Measurements from ENCODE around the gene YIPF4.
A peak's percentile ranks its signal among the peaks of the same experiment; 100 is the strongest.
"Not testable (repeated sequence)": the region's sequence is repeated elsewhere in the genome, so short reads cannot be mapped to it uniquely, and the experiment has no call there.

Gene YIPF4

GRCh38 chr2:32278478-32278853 is 762 bp downstream of the YIPF4 start:
- DNase-seq (ENCODE audit: low read depth) = no peak
- peak overlapping the region; percentile 90 for H3K4me3 ChIP-seq (ENCODE audit: low read depth, low read length)
- TF ChIP-seq CTCF (IDR thresholded peaks at IDR 0.05; ENCODE audit: insufficient read depth, low read depth, low read length, missing control alignments) = no peak

GRCh38 chr2:32284321-32284720 is 6.6 kb downstream of the YIPF4 start:
- no peak for TF ChIP-seq CTCF (IDR thresholded peaks at IDR 0.05; ENCODE audit: insufficient read depth, low read depth, low read length, missing control alignments)
- no peak overlapping the region for H3K4me3 ChIP-seq (ENCODE audit: low read depth, low read length)
- DNase-seq (ENCODE audit: low read depth) = peak; percentile 35

- TF ChIP-seq CTCF (IDR thresholded peaks at IDR 0.05; ENCODE audit: insufficient read depth, low read depth, low read length, missing control alignments) = no peak
- no peak for DNase-seq (ENCODE audit: low read depth)
These were observed 11.7 kb downstream of the YIPF4 start for GRCh38 chr2:32289165-32289999.

GRCh38 chr2:32290000-32290339 is 12.3 kb downstream of the YIPF4 start:
- TF ChIP-seq CTCF (IDR thresholded peaks at IDR 0.05; ENCODE audit: insufficient read depth, low read depth, low read length, missing control alignments) = no peak
- DNase-seq (ENCODE audit: low read depth) = no peak
- no peak overlapping the region for H3K4me3 ChIP-seq (ENCODE audit: low read depth, low read length)

More at GRCh38 chr2:32289165-32289999, 11.7 kb downstream of the YIPF4 start:
- no peak overlapping the region for H3K4me3 ChIP-seq (ENCODE audit: low read depth, low read length)

- DNase-seq (ENCODE audit: low read depth) = no peak
- no peak overlapping the region for H3K4me3 ChIP-seq (ENCODE audit: low read depth, low read length)
- no peak for TF ChIP-seq CTCF (IDR thresholded peaks at IDR 0.05; ENCODE audit: insufficient read depth, low read depth, low read length, missing control alignments)
These were observed 14.0 kb downstream of the YIPF4 start for GRCh38 chr2:32291746-32292145.

- not testable (repeated sequence) for DNase-seq (ENCODE audit: low read depth)
These were observed 15.8 kb downstream of the YIPF4 start for GRCh38 chr2:32293493-32293892.

GRCh38 chr2:32293966-32294562 is 16.4 kb downstream of the YIPF4 start:
- not testable (repeated sequence) for H3K4me3 ChIP-seq (ENCODE audit: low read depth, low read length); DNase-seq (ENCODE audit: low read depth)

More at GRCh38 chr2:32293493-32293892, 15.8 kb downstream of the YIPF4 start:
- H3K4me3 ChIP-seq (ENCODE audit: low read depth, low read length) = not testable (repeated sequence)

GRCh38 chr2:32310577-32310976 is 32.9 kb downstream of the YIPF4 start:
- no peak for DNase-seq (ENCODE audit: low read depth)
- TF ChIP-seq CTCF (IDR thresholded peaks at IDR 0.05; ENCODE audit: insufficient read depth, low read depth, low read length, missing control alignments) = no peak

More at GRCh38 chr2:32310577-32310976, 32.9 kb downstream of the YIPF4 start:
- no peak overlapping the region for H3K4me3 ChIP-seq (ENCODE audit: low read depth, low read length)

All from GM12865 (cell line).